Measurements from ENCODE around the gene EPB41. TPM values are rescaled to one million over a fixed set of nuclear protein-coding genes. Genes with fewer than 3 reads are reported as not detected.
A peak's percentile ranks its signal among the peaks of the same experiment; 100 is the strongest.

Gene EPB41
- total and polyA plus RNA-seq, 2 of the 8 experiments (the other 6 are each of a cell fraction or from before 2014, with no cell fraction given): 36.7 to 109 TPM

DNA sequence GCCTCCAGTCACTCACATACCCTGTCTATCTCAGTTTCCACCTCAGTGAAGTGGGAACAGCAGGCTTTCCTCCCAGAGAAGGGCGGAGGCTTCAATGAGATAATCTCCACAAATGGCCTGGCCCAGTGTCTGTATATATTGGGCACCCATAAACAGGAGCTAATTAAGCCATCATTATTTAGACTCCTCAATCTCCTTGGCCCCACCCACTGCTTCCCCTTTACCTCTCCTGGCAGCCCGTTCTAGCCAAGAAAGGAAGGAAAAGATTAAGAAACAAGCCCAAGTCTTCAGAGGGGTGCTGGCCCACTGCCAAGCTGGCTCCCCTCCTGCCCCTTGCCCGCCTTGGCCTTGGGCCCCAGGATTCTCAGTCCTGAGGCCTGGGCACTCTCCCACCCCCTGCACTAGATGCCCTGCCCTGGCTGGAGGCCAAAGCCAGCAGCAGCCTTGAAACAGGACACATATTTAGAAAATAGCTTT, 15.9 kb upstream of the EPB41 start:
- WGBS, 2 experiments (ENCODE audit: extremely low coverage in 1 of 2, insufficient coverage in 1 of 2, insufficient read length in 1 of 2, insufficient replicate concordance in 2 of 2, low coverage in 1 of 2, low lambda C conversion rate in 2 of 2, missing lambda C conversion rate in 1 of 2): 80% methylated on average over 3 of the region's 3 CpGs; no CpG with 5 or more reads in 1 of the 2 experiments
- no peak overlapping the region for H2AFZ ChIP-seq (ENCODE audit: low read length)
- no peaks in the 10 kb centered on the region for H3K79me2 ChIP-seq (ENCODE audit: control insufficient read depth in 1 of 2, insufficient read depth in 2 of 2, low read length in 2 of 2)
- H4K8ac ChIP-seq (ENCODE audit: extremely low read depth, insufficient read depth, low read length): 0 out of 2 replicates have a peak overlapping the region, but pooled peaks have one; percentile 15
- H4K91ac ChIP-seq (replicated peaks; ENCODE audit: insufficient read length, low read length): no peak overlapping the region
- peak overlapping the region in 1 of 4 experiments; percentile 7; a peak in 1 of 7 replicates for H3K9ac ChIP-seq (replicated peaks in 1 of 4; ENCODE audit: extremely low read depth in 1 of 4, low read depth in 3 of 4, low read length in 3 of 4)
- no peak overlapping the region for H3K14ac ChIP-seq (ENCODE audit: insufficient read length)
- H3K27me3 ChIP-seq (replicated peaks in 1 of 4; ENCODE audit: control insufficient read depth in 3 of 4, extremely low read depth in 1 of 4, insufficient read depth in 3 of 4, low read length in 3 of 4): no peaks in the 10 kb centered on the region
- no peaks in the 10 kb centered on the region for H3K36me3 ChIP-seq (ENCODE audit: control insufficient read depth in 2 of 4, insufficient read depth in 4 of 4, low read length in 3 of 4)
- ChIA-PET POLR2A (ENCODE audit: partially characterized antibody) (interaction anchor here (1.1 to 1.5 kb wide), 3 partner anchors 8 to 15 kb away, joined by 4 to 5 read pairs (median 4); partner anchors contain the start of gene EPB41), CTCF (ENCODE audit: partially characterized antibody) (interaction anchor here (0.5 to 12.1 kb wide), 10 partner anchors 11 to 190 kb away, joined by 3 to 130 read pairs (median 6); partner anchors contain the start of gene EPB41)
- H3K4ac ChIP-seq (replicated peaks; ENCODE audit: insufficient read length, low read depth, low read length): no peak overlapping the region
- no peak overlapping the region for H3K27ac ChIP-seq (ENCODE audit: low read depth, low read length)
- TF ChIP-seq, protein P1, sequence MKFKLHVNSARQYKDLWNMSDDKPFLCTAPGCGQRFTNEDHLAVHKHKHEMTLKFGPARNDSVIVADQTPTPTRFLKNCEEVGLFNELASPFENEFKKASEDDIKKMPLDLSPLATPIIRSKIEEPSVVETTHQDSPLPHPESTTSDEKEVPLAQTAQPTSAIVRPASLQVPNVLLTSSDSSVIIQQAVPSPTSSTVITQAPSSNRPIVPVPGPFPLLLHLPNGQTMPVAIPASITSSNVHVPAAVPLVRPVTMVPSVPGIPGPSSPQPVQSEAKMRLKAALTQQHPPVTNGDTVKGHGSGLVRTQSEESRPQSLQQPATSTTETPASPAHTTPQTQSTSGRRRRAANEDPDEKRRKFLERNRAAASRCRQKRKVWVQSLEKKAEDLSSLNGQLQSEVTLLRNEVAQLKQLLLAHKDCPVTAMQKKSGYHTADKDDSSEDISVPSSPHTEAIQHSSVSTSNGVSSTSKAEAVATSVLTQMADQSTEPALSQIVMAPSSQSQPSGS (IDR thresholded peaks at IDR 0.05; ENCODE audit: low read length): no peak
- TF ChIP-seq CBX5 (IDR thresholded peaks at IDR 0.05; ENCODE audit: low read depth, low read length) (no peak), MAFK (IDR thresholded peaks at IDR 0.05; ENCODE audit: low read depth, low read length) (no peak), ZNF274 (IDR thresholded peaks at IDR 0.05; ENCODE audit: borderline replicate concordance, extremely low read depth, low read length) (no peak), EZH2 (IDR thresholded peaks at IDR 0.05; ENCODE audit: low read depth, low read length, severe bottlenecking) (no peak), YY1 (IDR thresholded peaks at IDR 0.05; ENCODE audit: low read depth, low read length) (no peak), CEBPB (IDR thresholded peaks at IDR 0.05; ENCODE audit: low read depth, low read length) (no peak), SUZ12 (IDR thresholded peaks at IDR 0.05; ENCODE audit: low read length) (no peak), POLR2AphosphoS5 (IDR thresholded peaks at IDR 0.05; ENCODE audit: low read depth, low read length) (no peak), TCF12 (IDR thresholded peaks at IDR 0.05; ENCODE audit: low read depth, low read length) (no peak)
- TF ChIP-seq, protein P2, sequence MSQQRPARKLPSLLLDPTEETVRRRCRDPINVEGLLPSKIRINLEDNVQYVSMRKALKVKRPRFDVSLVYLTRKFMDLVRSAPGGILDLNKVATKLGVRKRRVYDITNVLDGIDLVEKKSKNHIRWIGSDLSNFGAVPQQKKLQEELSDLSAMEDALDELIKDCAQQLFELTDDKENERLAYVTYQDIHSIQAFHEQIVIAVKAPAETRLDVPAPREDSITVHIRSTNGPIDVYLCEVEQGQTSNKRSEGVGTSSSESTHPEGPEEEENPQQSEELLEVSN (IDR thresholded peaks at IDR 0.05): no peak
- FAIRE-seq (no peak), DNase-seq (ENCODE audit: low read depth in 1 of 2, low spot score in 2 of 2) (no peak)
- H3K4me1 ChIP-seq (replicated peaks in 1 of 4; ENCODE audit: control insufficient read depth in 3 of 4, insufficient read depth in 4 of 4, low read length in 3 of 4): peaks cover 0 to 2% (median under 1%) of the 10 kb centered on the region in 4 experiments; a peak in 2 of 7 replicates
- H2BK12ac ChIP-seq (ENCODE audit: low read depth, low read length): no peak overlapping the region
- no peak overlapping the region for H3K18ac ChIP-seq (ENCODE audit: extremely low read depth, low read length)
- no peak overlapping the region for H3K4me3 ChIP-seq (ENCODE audit: extremely low read depth in 1 of 4, insufficient read depth in 2 of 4, low read depth in 3 of 4, low read length in 4 of 4)
- no peaks in the 10 kb centered on the region for H3K23me2 ChIP-seq (ENCODE audit: low read depth, low read length)
- no peak overlapping the region for H3K23ac ChIP-seq (ENCODE audit: insufficient read length)
- H2BK20ac ChIP-seq (ENCODE audit: low read length): no peak overlapping the region
- no peak overlapping the region for H3K56ac ChIP-seq (replicated peaks; ENCODE audit: insufficient read length, low read depth, low read length)
- no peaks in the 10 kb centered on the region for H3K79me1 ChIP-seq (ENCODE audit: low read depth, low read length)
- no peak overlapping the region for H3K4me2 ChIP-seq (ENCODE audit: insufficient read depth in 1 of 2, low read depth in 2 of 2, low read length in 2 of 2)
- no peak overlapping the region for H2BK5ac ChIP-seq (ENCODE audit: low read depth, low read length)
- no peak overlapping the region for H2AK5ac ChIP-seq (ENCODE audit: low read depth, low read length)
- H3K9me3 ChIP-seq (ENCODE audit: insufficient read depth in 2 of 2, low read depth in 1 of 2, low read length in 1 of 2): no peaks in the 10 kb centered on the region
- H2BK120ac ChIP-seq (replicated peaks; ENCODE audit: low read depth, low read length): no peak overlapping the region
- no peak overlapping the region for H4K5ac ChIP-seq (ENCODE audit: insufficient read length, low read depth, low read length)
- no peak overlapping the region for H2BK15ac ChIP-seq (ENCODE audit: low read length)
- no peaks in the 10 kb centered on the region for H4K20me1 ChIP-seq (replicated peaks in 1 of 2; ENCODE audit: control insufficient read depth in 1 of 2, insufficient read depth in 2 of 2, low read length in 2 of 2)
